ENCODE data around the gene AARS2.

Gene AARS2

GRCh38 chr6:44266347-44266746 is 46.8 kb downstream of the AARS2 start:
- ATAC-seq, result no peak

DNA sequence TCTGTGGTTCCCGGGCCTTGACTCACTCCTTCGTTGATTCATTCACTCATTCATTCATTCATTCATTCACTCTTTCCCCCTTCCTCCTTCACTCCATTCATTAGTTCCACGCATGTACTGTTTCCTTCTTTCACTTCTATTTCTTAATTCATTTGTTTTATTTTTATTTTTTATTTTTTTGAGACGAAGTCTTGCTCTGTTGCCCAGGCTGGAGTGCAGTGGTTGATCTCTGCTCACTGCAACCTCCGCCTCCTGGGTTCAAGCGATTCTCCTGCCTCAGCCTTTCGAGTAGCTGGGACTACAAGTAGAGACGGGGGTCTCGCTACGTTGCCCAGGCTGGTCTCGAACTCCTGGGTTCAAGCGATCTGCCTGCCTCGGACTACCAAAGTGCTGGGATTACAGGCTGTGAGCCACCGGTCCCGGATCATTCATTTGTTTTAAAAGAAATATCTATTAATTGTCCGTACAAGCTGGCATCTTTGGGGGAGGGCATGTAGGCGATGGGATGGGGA is 47.4 kb downstream of the AARS2 start:
- TF ChIP-seq SNAI2 (CRISPR knock-in tag; IDR thresholded peaks at IDR 0.05) (no peak), OSR1 (CRISPR knock-in tag; IDR thresholded peaks at IDR 0.05) (no peak), ZNF565 (CRISPR knock-in tag; conservative IDR thresholded peaks at IDR 0.05; ENCODE audit: low read depth) (no peak), ZFP3 (CRISPR knock-in tag; IDR thresholded peaks at IDR 0.05) (no peak), ESRRG (CRISPR knock-in tag; IDR thresholded peaks at IDR 0.05) (no peak), TCF4 (CRISPR knock-in tag; IDR thresholded peaks at IDR 0.05; ENCODE audit: borderline replicate concordance) (no peak), ZNF70 (CRISPR knock-in tag; IDR thresholded peaks at IDR 0.05) (no peak), PATZ1 (CRISPR knock-in tag; IDR thresholded peaks at IDR 0.05; ENCODE audit: borderline replicate concordance) (no peak)
- TF ChIP-seq, protein P1, sequence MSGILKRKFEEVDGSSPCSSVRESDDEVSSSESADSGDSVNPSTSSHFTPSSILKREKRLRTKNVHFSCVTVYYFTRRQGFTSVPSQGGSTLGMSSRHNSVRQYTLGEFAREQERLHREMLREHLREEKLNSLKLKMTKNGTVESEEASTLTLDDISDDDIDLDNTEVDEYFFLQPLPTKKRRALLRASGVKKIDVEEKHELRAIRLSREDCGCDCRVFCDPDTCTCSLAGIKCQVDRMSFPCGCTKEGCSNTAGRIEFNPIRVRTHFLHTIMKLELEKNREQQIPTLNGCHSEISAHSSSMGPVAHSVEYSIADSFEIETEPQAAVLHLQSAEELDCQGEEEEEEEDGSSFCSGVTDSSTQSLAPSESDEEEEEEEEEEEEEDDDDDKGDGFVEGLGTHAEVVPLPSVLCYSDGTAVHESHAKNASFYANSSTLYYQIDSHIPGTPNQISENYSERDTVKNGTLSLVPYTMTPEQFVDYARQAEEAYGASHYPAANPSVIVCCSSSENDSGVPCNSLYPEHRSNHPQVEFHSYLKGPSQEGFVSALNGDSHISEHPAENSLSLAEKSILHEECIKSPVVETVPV (CRISPR knock-in tag; IDR thresholded peaks at IDR 0.05), result no peak
- no peak for ATAC-seq

More at GRCh38 chr6:44266347-44266746, 46.8 kb downstream of the AARS2 start:
- TF ChIP-seq SNAI2 (CRISPR knock-in tag; IDR thresholded peaks at IDR 0.05) (no peak), ZNF70 (CRISPR knock-in tag; IDR thresholded peaks at IDR 0.05) (no peak)

GRCh38 chr6:44265007-44265721 is 48.0 kb downstream of the AARS2 start, which contains the start of gene NFKBIE:
NFKBIE (minus strand) TSS chr6:44265551; CDS start chr6:44265346, 205 bp downstream.
- no peak for TF ChIP-seq ZNF8 (CRISPR knock-in tag; IDR thresholded peaks at IDR 0.05)
- TF ChIP-seq SNAI2 (CRISPR knock-in tag; IDR thresholded peaks at IDR 0.05), result no peak
- TF ChIP-seq TCF4 (CRISPR knock-in tag; IDR thresholded peaks at IDR 0.05; ENCODE audit: borderline replicate concordance), result no peak
- TF ChIP-seq ISL1 (CRISPR knock-in tag; IDR thresholded peaks at IDR 0.05), result no peak
- TF ChIP-seq, protein P2, sequence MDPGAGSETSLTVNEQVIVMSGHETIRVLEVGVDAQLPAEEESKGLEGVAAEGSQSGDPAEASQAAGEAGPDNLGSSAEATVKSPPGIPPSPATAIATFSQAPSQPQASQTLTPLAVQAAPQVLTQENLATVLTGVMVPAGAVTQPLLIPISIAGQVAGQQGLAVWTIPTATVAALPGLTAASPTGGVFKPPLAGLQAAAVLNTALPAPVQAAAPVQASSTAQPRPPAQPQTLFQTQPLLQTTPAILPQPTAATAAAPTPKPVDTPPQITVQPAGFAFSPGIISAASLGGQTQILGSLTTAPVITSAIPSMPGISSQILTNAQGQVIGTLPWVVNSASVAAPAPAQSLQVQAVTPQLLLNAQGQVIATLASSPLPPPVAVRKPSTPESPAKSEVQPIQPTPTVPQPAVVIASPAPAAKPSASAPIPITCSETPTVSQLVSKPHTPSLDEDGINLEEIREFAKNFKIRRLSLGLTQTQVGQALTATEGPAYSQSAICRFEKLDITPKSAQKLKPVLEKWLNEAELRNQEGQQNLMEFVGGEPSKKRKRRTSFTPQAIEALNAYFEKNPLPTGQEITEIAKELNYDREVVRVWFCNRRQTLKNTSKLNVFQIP (CRISPR knock-in tag; IDR thresholded peaks at IDR 0.05; ENCODE audit: borderline replicate concordance, low read depth), result no peak
- TF ChIP-seq PPARA (CRISPR knock-in tag; IDR thresholded peaks at IDR 0.05; ENCODE audit: borderline replicate concordance), result no peak
- no peak for TF ChIP-seq ZNF565 (CRISPR knock-in tag; conservative IDR thresholded peaks at IDR 0.05; ENCODE audit: low read depth)
- TF ChIP-seq PATZ1 (CRISPR knock-in tag; IDR thresholded peaks at IDR 0.05; ENCODE audit: borderline replicate concordance), result peak; percentile 61; the same call in 1 of the 2 replicates
- no peak for TF ChIP-seq GLIS3 (CRISPR knock-in tag; IDR thresholded peaks at IDR 0.05)
- peak; percentile 81 for ATAC-seq

- peak; percentile 25 for ATAC-seq
- TF ChIP-seq SNAI2 (CRISPR knock-in tag; IDR thresholded peaks at IDR 0.05), result no peak
- no peak for TF ChIP-seq ZFP30 (CRISPR knock-in tag; IDR thresholded peaks at IDR 0.05)
- TF ChIP-seq, protein P3, sequence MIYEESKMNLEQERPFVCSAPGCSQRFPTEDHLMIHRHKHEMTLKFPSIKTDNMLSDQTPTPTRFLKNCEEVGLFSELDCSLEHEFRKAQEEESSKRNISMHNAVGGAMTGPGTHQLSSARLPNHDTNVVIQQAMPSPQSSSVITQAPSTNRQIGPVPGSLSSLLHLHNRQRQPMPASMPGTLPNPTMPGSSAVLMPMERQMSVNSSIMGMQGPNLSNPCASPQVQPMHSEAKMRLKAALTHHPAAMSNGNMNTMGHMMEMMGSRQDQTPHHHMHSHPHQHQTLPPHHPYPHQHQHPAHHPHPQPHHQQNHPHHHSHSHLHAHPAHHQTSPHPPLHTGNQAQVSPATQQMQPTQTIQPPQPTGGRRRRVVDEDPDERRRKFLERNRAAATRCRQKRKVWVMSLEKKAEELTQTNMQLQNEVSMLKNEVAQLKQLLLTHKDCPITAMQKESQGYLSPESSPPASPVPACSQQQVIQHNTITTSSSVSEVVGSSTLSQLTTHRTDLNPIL (CRISPR knock-in tag; IDR thresholded peaks at IDR 0.05; ENCODE audit: low read depth), result no peak
- TF ChIP-seq ZC3H10 (CRISPR knock-in tag; IDR thresholded peaks at IDR 0.05), result no peak
- no peak for TF ChIP-seq PATZ1 (CRISPR knock-in tag; IDR thresholded peaks at IDR 0.05; ENCODE audit: borderline replicate concordance)
- no peak for TF ChIP-seq PPARA (CRISPR knock-in tag; IDR thresholded peaks at IDR 0.05; ENCODE audit: borderline replicate concordance)
- TF ChIP-seq TCF4 (CRISPR knock-in tag; IDR thresholded peaks at IDR 0.05; ENCODE audit: borderline replicate concordance), result no peak
- no peak for TF ChIP-seq ARNTL (CRISPR knock-in tag; IDR thresholded peaks at IDR 0.05; ENCODE audit: borderline replicate concordance, low read depth)
- no peak for TF ChIP-seq BACH2 (CRISPR knock-in tag; IDR thresholded peaks at IDR 0.05; ENCODE audit: borderline replicate concordance)
- no peak for TF ChIP-seq GLIS3 (CRISPR knock-in tag; IDR thresholded peaks at IDR 0.05)
- TF ChIP-seq OSR1 (CRISPR knock-in tag; IDR thresholded peaks at IDR 0.05), result no peak
- no peak for TF ChIP-seq RARB (CRISPR knock-in tag; IDR thresholded peaks at IDR 0.05)
- no peak for TF ChIP-seq ZNF8 (CRISPR knock-in tag; IDR thresholded peaks at IDR 0.05)
- TF ChIP-seq, protein P2 (CRISPR knock-in tag; IDR thresholded peaks at IDR 0.05; ENCODE audit: borderline replicate concordance, low read depth), result no peak
- TF ChIP-seq ZFP3 (CRISPR knock-in tag; IDR thresholded peaks at IDR 0.05), result no peak
These were observed 48.8 kb downstream of the AARS2 start for GRCh38 chr6:44264154-44265006.

Data from SK-N-SH treated with all-trans-retinoic acid at 6 μM for 48 hours (cell line).